KG1 (cell line): Measurements from ENCODE around the gene SPOPL.
"Not testable (repeated sequence)": the region's sequence is repeated elsewhere in the genome, so short reads cannot be mapped to it uniquely, and the experiment has no call there.

ENCODE experiments used
- DNase-seq: peaks from one replicate; lab custom pipeline; 2025; lab: John Stamatoyannopoulos, UW

SPOPL gene

DNA sequence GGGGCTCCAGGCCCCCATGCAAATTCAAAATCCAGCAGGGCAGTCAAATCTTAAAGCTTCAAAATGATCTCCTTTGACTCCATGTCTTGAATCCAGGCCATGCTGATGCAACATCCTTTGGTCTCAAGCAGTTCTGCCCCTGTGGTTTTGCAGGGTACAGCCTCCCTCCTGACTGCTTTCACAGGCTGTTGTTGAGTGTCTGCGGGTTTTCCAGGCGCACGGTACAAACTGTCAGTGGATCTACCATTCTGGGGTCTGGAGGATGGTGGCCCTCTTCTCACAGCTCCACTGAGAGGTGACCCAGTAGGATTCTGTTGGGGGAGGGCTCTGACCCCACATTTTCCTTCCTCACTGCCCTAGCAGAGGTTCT lies 22.1 kb downstream of the SPOPL start:
- DNase-seq, result not testable (repeated sequence)

DNA sequence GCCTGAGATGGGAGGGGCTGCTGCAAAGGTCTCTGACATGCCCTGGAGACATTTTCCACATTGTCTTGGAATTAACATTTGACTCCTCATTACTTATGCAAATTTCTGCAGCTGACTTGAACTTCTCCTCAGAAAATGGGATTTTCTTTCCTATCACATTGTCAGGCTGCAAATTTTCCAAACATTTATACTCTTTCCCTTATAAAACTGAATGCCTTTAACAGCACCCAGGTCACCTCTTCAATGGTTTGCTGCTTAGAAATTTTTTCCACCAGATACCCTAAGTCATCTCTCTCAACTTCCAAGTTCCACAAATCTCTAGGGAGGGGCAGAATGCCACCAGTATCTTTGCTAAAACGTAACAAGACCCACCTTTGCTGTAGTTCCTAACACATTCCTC lies 22.8 kb downstream of the SPOPL start:
- DNase-seq, result not testable (repeated sequence)

GRCh38 chr2:138531913-138532312 lies 30.3 kb downstream of the SPOPL start:
- no peak for DNase-seq

DNA sequence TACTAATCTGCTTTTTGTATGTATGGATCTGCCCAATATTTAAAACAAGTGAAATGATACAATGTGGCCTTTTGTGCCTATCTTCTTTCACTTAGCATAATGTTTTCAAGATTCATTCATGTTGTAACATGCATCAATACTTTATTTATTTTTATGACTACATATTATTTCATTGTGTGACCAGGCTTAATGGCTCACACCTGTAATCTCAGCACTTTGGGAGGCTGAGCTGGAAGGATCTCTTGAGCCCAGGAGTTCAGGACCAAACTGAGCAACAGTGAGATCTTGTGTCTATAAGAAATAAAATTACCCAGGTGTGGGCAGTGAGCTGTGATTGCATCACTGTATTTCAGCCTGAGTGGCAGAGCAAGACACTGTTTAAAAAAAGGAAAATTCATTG lies 33.2 kb downstream of the SPOPL start:
- no peak for DNase-seq

DNA sequence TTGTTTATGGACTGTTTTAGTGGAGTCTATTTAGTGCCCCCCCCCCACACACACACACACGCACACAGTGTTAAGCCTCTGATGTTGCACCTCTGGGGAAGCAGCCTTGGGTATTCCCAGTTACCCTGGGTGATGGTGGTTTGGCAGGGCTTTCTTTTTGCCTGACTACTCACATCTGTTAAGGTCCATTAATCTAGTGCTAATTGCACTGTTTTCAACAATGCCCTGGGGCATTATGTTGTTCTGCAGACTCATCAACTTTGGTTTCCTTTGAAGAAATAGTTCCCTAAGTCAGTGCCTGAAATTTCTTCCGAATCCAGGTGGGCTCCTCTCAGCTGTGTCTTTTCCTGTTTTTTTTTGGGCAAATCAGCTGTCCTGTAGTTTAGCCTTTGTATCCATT lies 34.7 kb downstream of the SPOPL start:
- DNase-seq, result no peak

DNA sequence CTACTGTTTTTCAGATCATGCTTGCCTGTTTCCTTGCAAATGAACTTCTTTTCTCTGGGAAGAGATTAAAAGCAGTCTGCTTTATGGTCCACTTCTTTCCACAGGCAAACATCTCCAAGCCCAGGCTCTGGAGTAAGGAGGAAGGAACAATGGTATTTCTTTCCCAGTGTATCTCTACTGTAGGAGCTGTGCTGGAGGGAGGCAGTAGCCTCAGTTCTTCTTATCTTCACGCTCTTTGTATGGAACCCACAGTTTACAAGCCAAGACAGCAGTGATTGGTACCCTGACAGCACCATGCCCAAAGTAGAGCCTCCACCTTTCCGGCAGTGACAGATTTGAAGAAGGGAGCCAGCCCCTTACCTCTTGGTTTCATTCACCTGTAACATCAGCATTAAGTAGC lies 35.2 kb downstream of the SPOPL start:
- DNase-seq, result no peak

GRCh38 chr2:138537170-138537915 lies 35.8 kb downstream of the SPOPL start:
- DNase-seq, result no peak

GRCh38 chr2:138544206-138544605 lies 42.6 kb downstream of the SPOPL start:
- DNase-seq, result not testable (repeated sequence)

DNA sequence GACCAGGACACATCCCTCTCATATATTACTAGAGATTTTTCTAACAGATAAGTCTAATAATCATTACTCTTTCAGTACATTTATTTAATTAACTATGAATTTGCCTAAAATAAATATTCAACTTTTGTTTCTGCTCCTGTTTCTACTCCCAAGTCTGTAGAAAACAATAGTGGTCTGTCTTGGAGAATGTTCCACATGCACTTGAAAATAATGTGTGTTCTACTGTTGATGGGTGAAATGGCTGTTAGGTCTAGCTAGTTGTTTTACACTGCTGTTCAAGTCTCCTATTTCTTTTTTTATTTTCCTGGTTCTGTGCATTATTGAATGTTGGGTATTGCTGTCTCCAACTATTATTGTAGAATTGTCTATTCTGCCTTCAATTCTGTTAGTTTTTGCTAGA lies 47.2 kb downstream of the SPOPL start:
- DNase-seq, result no peak

DNA sequence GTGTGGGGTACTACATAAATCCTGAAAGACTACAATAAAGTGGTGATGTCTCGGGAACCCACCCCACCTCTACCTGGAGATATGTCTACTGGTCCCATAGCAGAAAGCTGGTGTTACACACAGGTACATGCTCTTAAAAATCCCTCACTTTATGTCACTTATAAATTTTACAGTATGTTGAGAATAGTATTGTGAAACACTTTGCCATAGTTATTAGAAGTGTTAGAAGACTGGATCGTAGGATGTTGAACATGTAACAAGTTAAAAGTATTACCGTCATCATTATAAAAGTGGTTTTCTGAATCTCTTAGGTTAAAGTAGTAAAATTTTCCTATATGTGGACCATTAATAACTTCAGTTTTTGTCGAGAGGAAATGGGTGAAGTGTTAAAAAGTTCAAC lies 48.6 kb downstream of the SPOPL start:
- DNase-seq, result no peak

- no peak for DNase-seq
These were observed 49.2 kb downstream of the SPOPL start for GRCh38 chr2:138550670-138551287.

GRCh38 chr2:138554123-138554522 lies 52.6 kb downstream of the SPOPL start:
- DNase-seq, result no peak

DNA sequence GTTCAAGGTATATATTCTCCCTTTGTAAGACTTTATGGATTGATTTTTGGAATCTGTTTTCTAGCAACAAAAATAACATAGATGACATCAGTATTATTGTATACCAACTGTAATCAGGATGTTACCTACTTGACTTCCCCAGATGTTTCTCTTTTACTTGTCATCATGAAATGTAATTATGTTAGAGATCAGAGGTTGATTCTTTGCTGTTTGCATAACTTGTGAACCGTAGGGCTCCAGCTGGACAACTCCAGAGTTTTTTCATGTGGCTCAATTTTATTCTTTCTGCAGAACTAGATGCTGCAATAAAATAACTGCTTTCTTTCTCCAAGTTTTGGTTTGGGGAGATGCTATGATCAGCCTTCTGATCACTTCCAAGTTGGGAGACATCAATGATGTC lies 58.1 kb downstream of the SPOPL start:
- DNase-seq, result no peak

GRCh38 chr2:138564586-138565229 lies 63.1 kb downstream of the SPOPL start:
- no peak for DNase-seq

DNA sequence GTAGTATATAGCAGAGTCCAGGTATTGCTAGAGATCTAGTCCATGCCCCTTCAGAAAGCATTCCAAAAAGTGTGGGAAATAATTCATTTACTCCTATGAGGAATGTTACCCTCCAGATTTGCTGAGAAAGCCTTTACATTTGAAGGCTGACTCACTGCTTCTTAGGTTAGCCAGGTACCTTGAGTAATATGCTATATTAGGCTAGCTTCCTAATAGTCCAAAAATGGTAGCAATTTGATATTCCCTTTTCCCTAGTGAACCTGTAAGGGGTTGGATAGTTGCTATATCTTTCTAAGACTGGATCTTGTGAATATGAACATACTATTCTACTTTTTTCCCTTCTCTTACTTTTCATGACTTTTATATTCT lies 63.6 kb downstream of the SPOPL start:
- DNase-seq, result no peak

GRCh38 chr2:138572318-138572717 lies 70.7 kb downstream of the SPOPL start:
- no peak for DNase-seq

GRCh38 chr2:138577066-138577465 lies 75.5 kb downstream of the SPOPL start:
- no peak for DNase-seq

DNA sequence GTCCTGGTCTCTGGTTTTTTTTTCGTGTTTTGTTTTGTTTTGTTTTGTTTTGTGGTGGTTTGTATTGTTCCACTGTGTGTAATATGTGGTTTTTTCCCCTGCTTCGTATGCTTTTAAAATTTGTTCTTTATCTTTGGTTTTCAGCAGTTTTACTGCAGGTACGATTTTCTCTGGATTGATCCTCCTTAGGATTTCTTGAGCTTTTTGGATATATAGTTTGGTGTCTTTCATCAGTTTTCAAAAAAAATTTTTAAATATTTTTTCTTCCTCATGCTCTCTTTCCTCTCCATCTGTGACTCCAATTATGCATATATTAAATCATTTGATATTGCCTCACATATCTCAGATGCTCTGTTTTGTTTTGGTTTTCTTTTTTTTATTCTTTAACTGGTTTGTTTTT lies 78.0 kb downstream of the SPOPL start:
- no peak for DNase-seq

DNA sequence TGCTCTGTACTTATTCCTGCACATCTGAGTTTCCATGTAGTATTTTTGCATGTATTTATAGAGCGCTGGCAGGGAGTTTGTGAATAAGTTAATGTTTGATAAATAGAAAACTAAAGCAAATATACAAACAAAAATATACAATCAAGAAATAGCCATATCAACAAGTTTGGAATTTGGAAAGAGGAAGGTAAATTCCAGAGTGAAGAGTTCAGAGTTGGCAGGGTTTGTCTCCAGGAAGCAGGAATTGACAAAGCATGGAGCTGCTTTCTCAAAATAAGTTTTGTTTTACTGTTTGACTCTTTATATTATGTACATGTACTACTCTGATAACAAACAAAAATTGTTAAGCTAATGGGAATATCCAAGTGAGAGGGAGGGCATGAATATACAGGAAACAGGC lies 80.3 kb downstream of the SPOPL start:
- DNase-seq, result no peak

DNA sequence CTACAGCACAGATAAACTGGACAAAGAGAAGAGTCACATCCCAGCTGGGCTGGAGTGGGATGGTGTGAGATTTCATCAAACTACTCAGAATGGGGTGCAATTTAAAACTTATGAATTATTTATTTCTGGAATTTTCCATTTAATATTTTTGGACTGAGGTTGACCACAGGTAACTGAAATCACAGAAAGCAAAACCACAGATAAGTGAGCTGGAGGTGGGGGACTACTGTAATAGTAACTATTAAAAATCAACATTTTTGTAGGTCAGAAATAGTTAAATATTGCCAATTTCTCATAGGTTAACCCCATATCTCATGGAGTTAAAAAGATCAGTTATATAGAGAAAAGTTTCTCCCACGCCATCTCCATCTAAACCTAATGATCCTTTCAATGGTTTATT lies 88.1 kb downstream of the SPOPL start:
- no peak for DNase-seq

DNA sequence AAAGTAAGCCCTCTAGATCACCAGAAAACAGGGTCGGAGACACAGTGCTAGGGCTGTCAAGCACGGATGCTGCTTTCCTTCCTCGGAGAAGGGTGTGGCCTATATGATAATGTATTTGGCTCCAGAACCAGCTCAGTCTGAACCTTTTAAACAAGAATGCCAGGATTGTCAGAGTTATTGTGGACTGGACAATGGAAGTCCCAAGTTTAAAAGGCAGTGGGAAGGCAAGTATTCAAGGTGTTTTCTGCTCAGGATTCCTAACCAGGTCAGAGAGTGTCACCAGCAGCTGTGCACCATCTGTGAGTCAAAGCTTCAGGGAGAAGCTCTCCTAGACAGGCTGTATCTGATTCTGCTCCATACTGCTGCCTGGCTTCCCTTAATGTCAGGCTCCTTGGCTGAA lies 94.8 kb downstream of the SPOPL start:
- DNase-seq, result no peak

- no peak for DNase-seq
These were observed 99.3 kb downstream of the SPOPL start for GRCh38 chr2:138600732-138601457.
